Stimulated activated CD8-positive, alpha-beta memory T cell treated with anti-CD3 and anti-CD28 coated beads, Interleukin-15, amount 100 ng/mL, for 24 hours (primary cell): ENCODE measurements around the gene SCN8A.
"Not testable (repeated sequence)": the region's sequence is repeated elsewhere in the genome, so short reads cannot be mapped to it uniquely, and the experiment has no call there.

ENCODE experiments used
- DNase-seq: peaks from one replicate; pipeline ENCODE4 v3.0.0-alpha.2; 2020; ENCODE audit warnings: low read depth

Gene SCN8A

DNA sequence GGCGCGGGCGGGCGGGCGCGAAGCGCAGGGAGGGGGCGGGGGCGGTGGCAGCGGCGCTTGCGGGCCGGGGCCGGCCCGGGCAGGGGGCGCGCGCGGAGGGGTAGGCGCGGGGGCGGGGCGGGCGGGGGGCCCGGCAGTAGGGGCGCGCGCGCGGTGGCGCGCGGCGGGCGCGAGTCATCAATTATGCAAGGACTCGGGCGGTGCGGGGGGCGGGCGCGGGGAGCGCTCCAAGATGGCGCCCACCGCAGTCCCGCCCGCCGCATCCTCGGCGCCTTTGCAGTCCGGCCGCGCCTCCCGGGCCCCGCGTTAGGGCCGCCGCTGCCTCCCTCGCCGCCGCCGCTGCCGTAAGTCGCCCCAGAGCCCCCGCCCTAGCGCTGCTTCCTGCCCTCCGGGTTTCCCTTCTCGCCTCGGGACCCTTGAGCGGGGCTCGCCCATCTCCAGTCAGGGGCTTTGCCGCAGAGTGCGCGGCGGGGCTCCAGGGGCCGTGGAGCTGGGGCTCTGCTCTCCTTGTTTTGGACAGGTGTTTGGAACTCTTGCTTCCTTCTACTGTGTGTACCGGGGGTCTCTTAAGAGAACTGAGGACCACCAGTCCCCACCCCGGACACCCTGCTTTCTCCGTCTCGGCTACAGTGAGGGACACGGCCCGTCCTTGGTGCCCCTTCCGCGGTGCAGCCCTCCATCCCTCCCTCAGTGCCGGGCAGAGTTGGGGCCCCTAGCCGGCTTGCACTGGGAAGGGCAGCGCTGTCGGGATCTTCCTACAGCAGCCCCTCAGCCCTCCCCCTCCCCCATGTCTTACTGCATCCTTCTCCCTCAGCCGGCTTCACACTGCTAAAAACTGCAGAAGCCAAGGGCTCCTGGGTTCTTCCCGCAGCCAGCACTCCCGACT lies at the start of gene SCN8A:
Gene SCN8A (plus strand): TSS at position 218 of the 886 bp plus-strand sequence. CDS start 71,585 bp downstream, outside the sequence.
- peak; percentile 13 for DNase-seq

DNA sequence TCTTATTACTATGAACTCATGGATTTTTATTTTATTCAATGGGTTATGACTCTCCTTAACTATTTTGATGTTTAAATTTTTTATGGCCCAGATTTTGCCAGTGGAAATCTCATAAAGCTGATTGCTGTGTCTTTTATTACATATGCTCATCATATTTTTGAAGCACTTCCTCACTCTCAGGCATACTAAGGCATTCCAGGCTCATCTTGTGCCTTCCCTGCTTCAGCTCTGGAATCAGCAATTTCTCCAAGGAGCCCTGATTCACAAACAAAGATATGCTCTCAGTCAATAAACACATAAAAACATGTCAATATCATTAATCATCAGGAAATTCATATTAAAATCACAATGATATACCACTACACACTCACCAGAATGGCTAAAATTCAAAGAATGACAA lies 44.9 kb upstream of the SCN8A start:
- DNase-seq = no peak

DNA sequence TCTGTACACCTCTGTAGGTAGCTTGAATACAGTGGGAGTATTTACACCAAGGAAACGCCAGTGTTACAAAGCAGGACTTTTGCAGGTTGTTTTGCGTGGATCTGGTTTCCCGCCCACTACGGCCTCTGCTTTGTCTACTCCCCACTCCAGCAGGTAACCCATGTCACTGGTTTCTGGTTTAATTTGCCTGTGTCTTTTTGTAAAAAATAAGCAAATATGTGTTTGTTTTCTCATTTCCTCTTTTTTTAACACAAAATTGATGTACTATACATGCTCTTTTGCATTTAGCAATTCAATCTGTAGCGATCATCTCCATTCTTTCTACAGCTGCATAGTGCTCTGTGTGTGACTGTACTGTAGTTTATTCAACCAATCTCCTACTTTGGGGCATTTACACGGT lies 43.4 kb upstream of the SCN8A start:
- DNase-seq = no peak

DNA sequence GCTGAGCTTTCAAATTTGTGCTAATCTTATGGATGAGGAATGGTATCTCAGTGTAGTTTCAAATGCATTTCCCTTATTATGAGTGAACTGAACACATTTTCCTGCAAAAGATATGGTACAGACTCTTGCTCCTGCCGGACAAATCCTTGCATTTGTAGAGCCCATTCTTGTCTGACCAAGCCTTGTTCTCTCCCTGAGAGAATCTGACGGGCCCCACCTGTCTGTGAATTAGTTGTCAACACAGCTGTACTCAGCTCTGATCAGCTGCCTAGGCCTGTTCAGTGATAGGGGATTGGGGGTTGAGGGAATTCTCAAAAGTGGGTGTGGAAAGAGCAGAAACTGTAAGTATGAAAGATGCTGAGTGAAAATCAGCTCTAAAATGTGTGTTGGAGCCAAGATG lies 42.8 kb upstream of the SCN8A start:
- DNase-seq = no peak

GRCh38 chr12:51549637-51550036 lies 41.4 kb upstream of the SCN8A start:
- no peak for DNase-seq

GRCh38 chr12:51568271-51569032 lies 22.6 kb upstream of the SCN8A start:
- not testable (repeated sequence) for DNase-seq

DNA sequence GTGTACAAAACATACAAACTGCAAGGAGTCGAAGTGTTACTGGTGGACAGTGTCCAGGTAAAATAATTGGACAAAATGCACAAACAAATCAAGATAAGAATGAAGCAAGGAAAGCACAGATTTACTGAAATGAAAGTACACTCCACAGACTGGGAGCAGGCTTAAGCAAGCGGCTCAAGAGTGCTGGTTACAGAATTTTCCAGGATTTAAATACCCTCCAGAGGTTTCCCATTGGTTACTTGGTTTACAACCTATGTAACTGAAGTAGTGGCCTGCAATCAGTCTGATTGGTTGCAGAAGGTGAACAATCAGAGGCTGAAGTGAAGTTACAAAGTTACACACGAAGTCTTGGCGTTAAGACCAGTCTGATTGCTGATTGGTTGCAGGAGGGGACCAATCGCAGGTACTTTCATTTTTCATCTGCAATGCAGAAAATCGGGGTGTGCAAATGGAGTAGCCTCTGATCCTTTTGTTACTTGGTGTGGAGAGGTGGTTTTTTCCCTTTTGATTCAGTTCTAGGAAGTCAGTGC lies 11.6 kb upstream of the SCN8A start:
- DNase-seq = no peak

GRCh38 chr12:51589060-51589459 lies 2.0 kb upstream of the SCN8A start:
- no peak for DNase-seq

- no peak for DNase-seq
These were observed 1.4 kb upstream of the SCN8A start for GRCh38 chr12:51589557-51590176.

DNA sequence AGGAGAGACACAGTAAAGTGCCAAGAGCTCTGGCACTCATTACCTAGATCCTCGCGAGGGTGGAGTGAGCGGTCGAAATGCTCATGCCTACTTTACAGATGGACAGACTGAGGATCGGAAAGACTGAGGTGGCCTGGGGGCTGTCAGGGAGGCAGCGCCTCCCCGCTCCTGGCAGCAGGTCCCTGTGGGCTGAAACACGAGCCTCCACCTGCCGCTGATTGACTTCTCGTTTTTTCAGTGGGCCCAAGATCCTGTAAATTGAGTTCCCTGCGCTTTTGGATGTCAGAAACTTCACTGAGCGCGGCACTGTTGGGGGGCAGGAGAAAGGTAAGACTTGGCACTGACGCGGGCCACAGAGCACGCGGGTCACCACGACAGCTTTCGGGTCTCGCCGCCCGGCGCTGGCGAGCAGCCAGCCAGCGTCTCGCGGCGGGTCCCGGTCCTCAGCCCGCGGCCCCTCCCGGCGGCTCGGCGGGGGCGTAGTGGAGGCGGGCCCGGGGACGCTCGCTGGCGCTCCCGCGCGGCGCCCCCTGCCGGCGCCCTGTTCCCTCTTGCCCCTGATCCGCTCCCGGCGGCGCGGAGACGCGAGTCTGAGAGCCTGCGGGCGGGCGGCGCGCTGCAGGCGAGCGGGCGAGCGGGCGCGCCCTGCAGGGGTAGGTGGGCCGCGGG lies 552 bp upstream of the SCN8A start:
- peak; percentile 60 for DNase-seq

- no peak for DNase-seq
These were observed 1.1 kb downstream of the SCN8A start for GRCh38 chr12:51592034-51592705.

GRCh38 chr12:51593021-51593420 lies 2.0 kb downstream of the SCN8A start:
- DNase-seq = no peak

- DNase-seq = no peak
These were observed 2.5 kb downstream of the SCN8A start for GRCh38 chr12:51593539-51593938.

GRCh38 chr12:51598156-51598555 lies 7.1 kb downstream of the SCN8A start:
- no peak for DNase-seq

- no peak for DNase-seq
These were observed 9.7 kb downstream of the SCN8A start for GRCh38 chr12:51600721-51601120.

DNA sequence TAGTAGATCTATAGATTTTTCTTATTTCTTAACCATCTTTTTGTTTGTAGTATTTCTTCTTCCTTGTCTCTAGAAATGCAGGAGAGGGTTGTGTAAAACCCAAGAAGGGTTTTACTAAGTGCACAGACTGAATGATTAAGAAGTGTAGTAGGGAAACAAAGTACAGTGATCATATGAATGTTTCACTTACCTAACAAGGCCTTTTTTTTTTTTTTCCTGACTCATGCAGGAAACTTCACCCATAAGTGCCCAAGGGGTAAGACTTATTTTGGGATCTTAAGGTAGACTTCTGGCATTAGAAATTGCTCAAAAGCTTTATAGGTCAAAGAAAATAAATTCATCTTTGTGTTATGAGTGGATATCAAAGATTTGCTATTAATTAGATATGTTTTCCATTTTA lies 10.2 kb downstream of the SCN8A start:
- no peak for DNase-seq

DNA sequence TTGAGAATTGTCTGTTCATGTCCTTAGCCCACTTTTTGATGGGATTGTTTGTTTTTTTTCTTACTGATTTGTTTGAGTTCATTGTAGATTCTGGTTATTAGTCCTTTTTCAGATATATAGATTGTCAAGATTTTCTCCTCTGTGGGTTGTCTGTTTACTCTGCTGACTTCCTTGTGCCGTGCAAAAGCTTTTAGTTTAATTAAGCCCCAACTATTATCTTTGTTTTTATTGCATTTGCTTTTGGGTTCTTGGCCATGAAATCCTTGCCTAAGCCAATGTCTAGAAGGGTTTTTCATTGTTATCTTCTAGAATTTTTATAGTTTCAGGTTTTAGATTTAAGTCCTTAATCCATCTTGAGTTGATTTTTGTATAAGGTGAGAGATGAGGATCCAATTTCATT lies 14.9 kb downstream of the SCN8A start:
- DNase-seq = not testable (repeated sequence)

GRCh38 chr12:51607197-51607596 lies 16.2 kb downstream of the SCN8A start:
- not testable (repeated sequence) for DNase-seq

- DNase-seq = no peak
These were observed 29.4 kb downstream of the SCN8A start for GRCh38 chr12:51620448-51620847.

- no peak for DNase-seq
These were observed 30.3 kb downstream of the SCN8A start for GRCh38 chr12:51621156-51621922.

DNA sequence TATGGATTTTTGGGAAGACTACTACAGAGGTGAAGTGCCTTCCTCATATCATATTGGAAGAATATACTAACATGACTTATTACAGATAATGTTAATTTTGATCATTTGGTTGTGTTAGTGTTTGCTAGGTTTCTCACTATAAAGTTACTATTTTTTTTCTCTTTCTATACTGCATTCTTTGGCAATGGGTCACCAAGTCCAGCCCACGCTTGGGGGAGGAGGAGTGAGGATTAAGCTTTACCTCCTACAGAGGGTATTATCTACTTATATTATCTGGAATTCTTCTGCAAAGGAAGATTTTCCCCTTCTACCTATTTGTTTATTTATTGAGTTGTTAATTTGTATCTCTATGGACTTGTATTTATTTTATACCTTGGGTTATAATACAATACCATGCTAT lies 31.5 kb downstream of the SCN8A start:
- no peak for DNase-seq
